ENCODE measurements around the gene ETV1.

The ETV1 gene

GRCh38 chr7:13910805-13911551 is 78.5 kb downstream of the ETV1 start:
- Histone ChIP-seq H3K36me3 (ENCODE audit: insufficient read depth, insufficient read length, low read length) (no peaks in the 10 kb centered on the region), H3K4me3 (ENCODE audit: insufficient read length, low read depth) (no peak overlapping the region), H3K27me3 (ENCODE audit: insufficient read depth, insufficient read length) (no peaks in the 10 kb centered on the region), H3K9me3 (ENCODE audit: insufficient read depth, low read length) (no peaks in the 10 kb centered on the region), H3K9ac (ENCODE audit: insufficient read length, low read depth) (no peak overlapping the region), H3K4me1 (ENCODE audit: insufficient read depth, insufficient read length) (no peaks in the 10 kb centered on the region)
- TF ChIP-seq SUZ12 (IDR thresholded peaks at IDR 0.05; ENCODE audit: extremely low read depth, insufficient read depth, insufficient read length) (no peak), YY1 (IDR thresholded peaks at IDR 0.05; ENCODE audit: insufficient read depth, insufficient read length) (no peak), ZNF274 (IDR thresholded peaks at IDR 0.05; ENCODE audit: low read depth, low read length) (no peak)
- no peak for DNase-seq (ENCODE audit: low read depth, low spot score)

GRCh38 chr7:13908667-13909397 is 80.6 kb downstream of the ETV1 start:
- no peak for DNase-seq (ENCODE audit: low read depth, low spot score)
- Histone ChIP-seq H3K9ac (ENCODE audit: insufficient read length, low read depth) (no peak overlapping the region), H3K9me3 (ENCODE audit: insufficient read depth, low read length) (no peaks in the 10 kb centered on the region), H3K4me1 (ENCODE audit: insufficient read depth, insufficient read length) (no peaks in the 10 kb centered on the region), H3K27me3 (ENCODE audit: insufficient read depth, insufficient read length) (no peaks in the 10 kb centered on the region), H3K36me3 (ENCODE audit: insufficient read depth, insufficient read length, low read length) (peaks cover 6% of the 10 kb centered on the region), H3K4me3 (ENCODE audit: insufficient read length, low read depth) (no peak overlapping the region)
- TF ChIP-seq YY1 (IDR thresholded peaks at IDR 0.05; ENCODE audit: insufficient read depth, insufficient read length) = no peak
- TF ChIP-seq SUZ12 (IDR thresholded peaks at IDR 0.05; ENCODE audit: extremely low read depth, insufficient read depth, insufficient read length) = no peak
- TF ChIP-seq ZNF274 (IDR thresholded peaks at IDR 0.05; ENCODE audit: low read depth, low read length) = no peak

- peaks cover 6% of the 10 kb centered on the region for H3K36me3 ChIP-seq (ENCODE audit: insufficient read depth, insufficient read length, low read length)
- no peaks in the 10 kb centered on the region for H3K27me3 ChIP-seq (ENCODE audit: insufficient read depth, insufficient read length)
- H3K9ac ChIP-seq (ENCODE audit: insufficient read length, low read depth) = no peak overlapping the region
- H3K9me3 ChIP-seq (ENCODE audit: insufficient read depth, low read length) = no peaks in the 10 kb centered on the region
- TF ChIP-seq SUZ12 (IDR thresholded peaks at IDR 0.05; ENCODE audit: extremely low read depth, insufficient read depth, insufficient read length) (no peak), YY1 (IDR thresholded peaks at IDR 0.05; ENCODE audit: insufficient read depth, insufficient read length) (no peak), ZNF274 (IDR thresholded peaks at IDR 0.05; ENCODE audit: low read depth, low read length) (no peak)
- no peak for DNase-seq (ENCODE audit: low read depth, low spot score)
- H3K4me3 ChIP-seq (ENCODE audit: insufficient read length, low read depth) = no peak overlapping the region
- H3K4me1 ChIP-seq (ENCODE audit: insufficient read depth, insufficient read length) = no peaks in the 10 kb centered on the region
Observed at GRCh38 chr7:13907831-13908230, 81.6 kb downstream of the ETV1 start.

- no peaks in the 10 kb centered on the region for H3K4me1 ChIP-seq (ENCODE audit: insufficient read depth, insufficient read length)
- no peaks in the 10 kb centered on the region for H3K9me3 ChIP-seq (ENCODE audit: insufficient read depth, low read length)
- TF ChIP-seq ZNF274 (IDR thresholded peaks at IDR 0.05; ENCODE audit: low read depth, low read length) (no peak), YY1 (IDR thresholded peaks at IDR 0.05; ENCODE audit: insufficient read depth, insufficient read length) (no peak), SUZ12 (IDR thresholded peaks at IDR 0.05; ENCODE audit: extremely low read depth, insufficient read depth, insufficient read length) (no peak)
- H3K9ac ChIP-seq (ENCODE audit: insufficient read length, low read depth) = no peak overlapping the region
- no peak for DNase-seq (ENCODE audit: low read depth, low spot score)
- no peak overlapping the region for H3K4me3 ChIP-seq (ENCODE audit: insufficient read length, low read depth)
- H3K36me3 ChIP-seq (ENCODE audit: insufficient read depth, insufficient read length, low read length) = peaks cover 6% of the 10 kb centered on the region
- H3K27me3 ChIP-seq (ENCODE audit: insufficient read depth, insufficient read length) = no peaks in the 10 kb centered on the region
Observed at GRCh38 chr7:13904689-13905088, 84.8 kb downstream of the ETV1 start.

- Histone ChIP-seq H3K36me3 (ENCODE audit: insufficient read depth, insufficient read length, low read length) (peaks cover 6% of the 10 kb centered on the region), H3K9ac (ENCODE audit: insufficient read length, low read depth) (no peak overlapping the region), H3K4me3 (ENCODE audit: insufficient read length, low read depth) (no peak overlapping the region), H3K9me3 (ENCODE audit: insufficient read depth, low read length) (no peaks in the 10 kb centered on the region), H3K27me3 (ENCODE audit: insufficient read depth, insufficient read length) (no peaks in the 10 kb centered on the region), H3K4me1 (ENCODE audit: insufficient read depth, insufficient read length) (no peaks in the 10 kb centered on the region)
- no peak for DNase-seq (ENCODE audit: low read depth, low spot score)
- TF ChIP-seq YY1 (IDR thresholded peaks at IDR 0.05; ENCODE audit: insufficient read depth, insufficient read length) (no peak), SUZ12 (IDR thresholded peaks at IDR 0.05; ENCODE audit: extremely low read depth, insufficient read depth, insufficient read length) (no peak), ZNF274 (IDR thresholded peaks at IDR 0.05; ENCODE audit: low read depth, low read length) (no peak)
Observed at GRCh38 chr7:13904007-13904406, 85.5 kb downstream of the ETV1 start.

GRCh38 chr7:13901577-13901976 is 87.9 kb downstream of the ETV1 start:
- Histone ChIP-seq H3K27me3 (ENCODE audit: insufficient read depth, insufficient read length) (no peaks in the 10 kb centered on the region), H3K36me3 (ENCODE audit: insufficient read depth, insufficient read length, low read length) (peaks cover 6% of the 10 kb centered on the region), H3K4me3 (ENCODE audit: insufficient read length, low read depth) (no peak overlapping the region), H3K9me3 (ENCODE audit: insufficient read depth, low read length) (no peaks in the 10 kb centered on the region), H3K4me1 (ENCODE audit: insufficient read depth, insufficient read length) (no peaks in the 10 kb centered on the region), H3K9ac (ENCODE audit: insufficient read length, low read depth) (no peak overlapping the region)
- DNase-seq (ENCODE audit: low read depth, low spot score) = no peak
- no peak for TF ChIP-seq SUZ12 (IDR thresholded peaks at IDR 0.05; ENCODE audit: extremely low read depth, insufficient read depth, insufficient read length)

GRCh38 chr7:13898957-13899670 is 90.4 kb downstream of the ETV1 start:
- Histone ChIP-seq H3K9me3 (ENCODE audit: insufficient read depth, low read length) (no peaks in the 10 kb centered on the region), H3K9ac (ENCODE audit: insufficient read length, low read depth) (no peak overlapping the region), H3K4me1 (ENCODE audit: insufficient read depth, insufficient read length) (no peaks in the 10 kb centered on the region), H3K4me3 (ENCODE audit: insufficient read length, low read depth) (no peak overlapping the region), H3K27me3 (ENCODE audit: insufficient read depth, insufficient read length) (no peaks in the 10 kb centered on the region), H3K36me3 (ENCODE audit: insufficient read depth, insufficient read length, low read length) (peaks cover 2% of the 10 kb centered on the region)
- DNase-seq (ENCODE audit: low read depth, low spot score) = no peak
- no peak for TF ChIP-seq YY1 (IDR thresholded peaks at IDR 0.05; ENCODE audit: insufficient read depth, insufficient read length)
- TF ChIP-seq SUZ12 (IDR thresholded peaks at IDR 0.05; ENCODE audit: extremely low read depth, insufficient read depth, insufficient read length) = no peak
- no peak for TF ChIP-seq ZNF274 (IDR thresholded peaks at IDR 0.05; ENCODE audit: low read depth, low read length)

Measured in NT2/D1 (cell line).